ENCODE measurements around the gene EDC4.

EDC4 gene

GRCh38 chr16:67930191-67930590 is 57.3 kb downstream of the EDC4 start:
- Mint-ChIP-seq H3K27ac (no peak overlapping the region), H3K36me3 (ENCODE audit: low read depth) (peaks cover 47% of the 10 kb centered on the region)

GRCh38 chr16:67930678-67931211 is 57.9 kb downstream of the EDC4 start:
- DNase-seq (ENCODE audit: low spot score), result no peak
- Mint-ChIP-seq H3K27me3 (ENCODE audit: low read depth) (no peaks in the 10 kb centered on the region), H3K36me3 (ENCODE audit: low read depth) (peaks cover 52% of the 10 kb centered on the region), H3K27ac (no peak overlapping the region), H3K4me3 (no peak overlapping the region), H3K4me1 (ENCODE audit: low read depth) (peaks cover 13% of the 10 kb centered on the region), H3K9me3 (no peaks in the 10 kb centered on the region)

More at GRCh38 chr16:67930191-67930590, 57.3 kb downstream of the EDC4 start:
- Mint-ChIP-seq H3K4me1 (ENCODE audit: low read depth) (peaks cover 9% of the 10 kb centered on the region), H3K4me3 (no peak overlapping the region), H3K9me3 (no peaks in the 10 kb centered on the region), H3K27me3 (ENCODE audit: low read depth) (no peaks in the 10 kb centered on the region)
- no peak for DNase-seq (ENCODE audit: low spot score)
